Neural crest cell (in vitro differentiated cells): ENCODE measurements around the gene CACNA1A. TPM values are rescaled to one million over a fixed set of nuclear protein-coding genes. Genes with fewer than 3 reads are reported as not detected.
"Not testable (repeated sequence)": the region's sequence is repeated elsewhere in the genome, so short reads cannot be mapped to it uniquely, and the experiment has no call there.

Source experiments
- DNase-seq: peaks from one replicate; pipeline ENCODE4 v3.0.0; 2021; ENCODE audit warnings: low read depth, mixed read lengths, low spot score
- H3K27ac Mint-ChIP-seq: one replicate; pipeline ENCODE4 v1.8.0; 2021; ENCODE audit warnings: mild to moderate bottlenecking, mixed read lengths; ENCODE audit not compliant: unreplicated experiment
- H3K27me3 Mint-ChIP-seq: 2 replicates; pipeline ENCODE4 v1.8.0; 2021; ENCODE audit warnings: low read depth, mild to moderate bottlenecking, mixed read lengths
- H3K36me3 Mint-ChIP-seq: 2 replicates; pipeline ENCODE4 v1.8.0; 2021; ENCODE audit warnings: low read depth, mild to moderate bottlenecking, mixed read lengths
- H3K4me1 Mint-ChIP-seq: 2 replicates; pipeline ENCODE4 v1.8.0; 2021; ENCODE audit warnings: mixed read lengths
- H3K4me3 Mint-ChIP-seq: one replicate; pipeline ENCODE4 v1.8.0; 2021; ENCODE audit warnings: mild to moderate bottlenecking, mixed read lengths
- H3K9me3 Mint-ChIP-seq: 2 replicates; pipeline ENCODE4 v1.8.0; 2021; ENCODE audit warnings: mixed read lengths
- CTCF ChIP-seq: fragments of 200-600 bp; sonication (generic); conservative IDR thresholded peaks from 2 replicates; pipeline ENCODE4 v1.5.0; 2021; ENCODE audit warnings: antibody characterized with exemption, mild to moderate bottlenecking
- total RNA-seq: library from RNA; stranded (reverse); gene quantifications from 2 replicates; pipeline ENCODE4 v1.2.1, GENCODE V29; 2021

The CACNA1A gene
- total RNA-seq, 1 donor from 2014 or later, result 2.8 TPM

DNA sequence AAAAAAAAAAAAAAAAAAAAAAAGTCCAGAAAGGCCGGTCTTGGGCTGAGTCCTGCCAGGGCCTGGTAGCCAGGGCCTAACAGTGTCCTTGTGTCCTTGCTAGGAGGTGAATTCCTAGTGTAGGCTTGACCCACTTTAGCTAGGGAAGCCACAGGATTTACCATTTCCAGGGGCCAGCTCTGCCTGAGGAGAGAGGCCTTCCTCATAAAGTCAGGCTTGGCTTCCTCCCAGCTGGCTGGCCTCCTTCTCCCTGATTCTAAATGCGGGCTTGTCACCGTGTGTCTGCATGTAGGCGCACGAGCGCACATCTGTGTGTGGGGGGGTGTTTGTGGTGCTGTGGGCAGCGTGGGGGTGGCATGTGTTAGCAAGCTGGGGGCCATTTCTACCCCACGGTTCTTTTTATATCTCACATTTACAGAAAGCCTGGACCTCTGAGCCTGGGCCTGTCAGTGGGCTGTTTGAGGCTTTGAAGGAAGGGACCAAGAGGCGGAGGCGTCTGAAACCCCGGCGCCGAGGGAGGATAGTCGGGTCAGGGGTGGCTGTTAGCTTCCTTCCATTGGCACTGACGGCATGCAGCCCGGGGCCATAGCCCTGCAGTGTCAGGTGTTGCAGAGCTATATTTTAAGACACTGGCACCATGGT, 324.4 kb downstream of the CACNA1A start:
- H3K9me3 Mint-ChIP-seq, result no peaks in the 10 kb centered on the region
- H3K27ac Mint-ChIP-seq, result peak overlapping the region; percentile 50
- no peak overlapping the region for H3K4me3 Mint-ChIP-seq
- no peaks in the 10 kb centered on the region for H3K36me3 Mint-ChIP-seq
- DNase-seq, result no peak
- H3K27me3 Mint-ChIP-seq, result no peaks in the 10 kb centered on the region
- H3K4me1 Mint-ChIP-seq, result peaks cover 11% of the 10 kb centered on the region
- no peak for TF ChIP-seq CTCF

DNA sequence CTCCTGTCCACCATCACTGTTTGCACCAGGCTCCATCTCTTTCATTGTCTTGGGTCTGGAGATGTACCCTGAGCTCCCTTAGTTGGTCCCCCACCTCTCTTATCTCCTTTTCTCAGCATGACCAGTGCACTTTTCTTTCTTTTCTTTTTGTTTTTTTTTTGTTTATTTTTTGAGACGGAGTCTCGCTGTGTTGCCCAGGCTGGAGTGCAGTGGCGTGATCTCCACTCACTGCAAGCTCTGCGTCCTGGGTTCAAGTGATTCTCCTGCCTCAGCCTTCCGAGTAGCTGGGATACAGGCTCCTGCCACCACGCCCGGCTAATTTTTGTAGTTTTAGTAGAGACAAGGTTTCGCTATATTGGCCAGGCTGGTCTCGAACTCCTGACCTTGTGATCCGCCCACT, 328.0 kb downstream of the CACNA1A start:
- H3K4me3 Mint-ChIP-seq, H3K27ac Mint-ChIP-seq, H3K36me3 Mint-ChIP-seq, H3K9me3 Mint-ChIP-seq, DNase-seq, H3K27me3 Mint-ChIP-seq, H3K4me1 Mint-ChIP-seq: not testable (repeated sequence)

- H3K27me3 Mint-ChIP-seq, H3K4me3 Mint-ChIP-seq, DNase-seq, H3K36me3 Mint-ChIP-seq, H3K4me1 Mint-ChIP-seq, H3K9me3 Mint-ChIP-seq, H3K27ac Mint-ChIP-seq: not testable (repeated sequence)
These were observed 328.7 kb downstream of the CACNA1A start for GRCh38 chr19:13177584-13177983.

DNA sequence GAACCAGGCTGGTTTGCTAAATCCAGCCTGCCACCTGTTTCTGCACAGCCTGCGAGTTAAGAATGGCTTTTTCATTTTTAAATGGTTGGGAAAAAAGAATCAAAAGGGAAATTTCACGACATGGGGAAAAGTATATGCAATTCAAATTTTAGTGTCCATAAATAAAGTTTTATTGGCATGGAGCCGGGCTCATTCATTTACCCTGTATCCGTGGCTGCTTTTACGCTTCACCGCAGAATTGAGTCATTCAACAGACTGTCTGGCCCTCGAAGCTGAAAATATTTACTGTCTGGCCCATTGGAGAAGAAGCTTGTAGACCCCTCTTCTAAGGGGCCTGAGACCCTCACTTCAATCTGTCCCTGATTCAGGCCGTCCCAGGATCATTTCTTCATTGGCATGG, 329.9 kb downstream of the CACNA1A start:
- Mint-ChIP-seq H3K4me1 (peaks cover 6% of the 10 kb centered on the region), H3K9me3 (no peaks in the 10 kb centered on the region)
- TF ChIP-seq CTCF, result no peak

DNA sequence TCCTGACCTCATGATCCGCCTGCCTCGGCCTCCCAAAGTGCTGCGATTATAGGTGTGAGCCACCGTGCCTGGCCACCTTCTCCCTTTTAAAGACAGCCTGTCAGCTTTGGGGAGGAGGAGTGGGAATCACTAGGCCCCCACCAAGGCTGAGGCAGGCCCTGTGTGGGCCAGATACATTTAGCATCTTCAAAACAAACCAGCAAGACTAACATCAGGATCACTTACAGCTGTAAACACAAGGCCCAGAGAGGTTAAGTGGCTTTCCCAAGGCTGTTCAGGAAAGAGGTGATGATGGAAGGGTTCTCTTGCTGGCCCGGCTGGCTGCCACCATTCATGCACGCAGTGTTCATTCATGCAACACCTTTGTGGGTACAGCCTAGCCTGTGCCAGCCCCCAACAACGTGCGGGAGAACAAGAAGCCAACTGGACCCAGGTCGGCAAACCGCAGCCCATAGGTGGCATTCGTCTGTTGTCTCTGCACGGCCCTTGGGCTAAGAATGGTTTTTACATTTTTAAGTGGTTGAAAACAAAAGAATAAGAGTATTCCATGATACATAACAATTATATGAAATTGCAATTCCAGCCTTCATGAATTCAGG, 333.0 kb downstream of the CACNA1A start:
- Mint-ChIP-seq H3K9me3 (no peaks in the 10 kb centered on the region), H3K27me3 (no peaks in the 10 kb centered on the region), H3K27ac (no peak overlapping the region), H3K4me3 (no peak overlapping the region), H3K4me1 (peaks cover 15% of the 10 kb centered on the region), H3K36me3 (no peaks in the 10 kb centered on the region)
- DNase-seq, result no peak
- TF ChIP-seq CTCF, result no peak

More for the DNA sequence above, 329.9 kb downstream of the CACNA1A start:
- peak overlapping the region; percentile 68 for H3K27ac Mint-ChIP-seq
- no peaks in the 10 kb centered on the region for H3K27me3 Mint-ChIP-seq
- DNase-seq, result no peak
- H3K4me3 Mint-ChIP-seq, result no peak overlapping the region
- no peaks in the 10 kb centered on the region for H3K36me3 Mint-ChIP-seq

DNA sequence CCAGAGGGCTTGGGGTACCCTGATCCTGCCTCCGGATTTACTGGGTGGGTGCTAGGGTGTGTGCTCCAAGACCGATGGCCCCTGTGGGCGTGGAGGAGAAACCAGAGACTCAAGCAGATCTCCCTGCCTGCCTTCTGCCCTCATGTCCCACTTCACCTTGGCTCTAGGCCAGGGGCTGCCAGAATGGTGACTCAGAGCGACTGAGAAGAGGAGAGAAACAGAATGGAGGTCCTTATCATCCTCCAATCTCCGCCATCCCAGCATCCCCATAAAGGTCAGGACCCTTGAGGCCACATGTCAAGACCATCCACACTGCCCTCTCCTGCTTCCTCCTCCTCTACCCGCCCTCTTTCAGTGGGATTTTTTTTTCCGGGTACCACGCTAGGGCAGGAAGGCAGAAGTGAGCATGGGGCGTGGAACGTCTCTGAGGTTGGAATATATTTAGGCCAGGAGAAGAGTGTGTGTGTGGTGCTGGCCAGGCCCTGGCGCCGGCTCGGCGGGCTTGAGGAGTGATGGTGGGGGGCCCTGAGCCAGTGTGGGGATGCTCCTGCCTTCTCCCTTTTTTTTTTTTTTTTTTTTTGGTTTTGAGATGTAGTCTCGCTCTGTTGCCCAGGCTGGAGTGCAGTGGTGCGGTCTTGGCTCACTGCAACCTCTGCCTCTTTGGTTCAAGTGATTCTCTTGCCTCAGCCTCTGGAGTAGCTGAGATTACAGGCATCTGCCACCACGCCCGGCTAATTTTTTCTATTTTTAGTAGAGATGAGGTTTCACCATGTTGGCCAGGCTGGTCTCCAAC, 333.7 kb downstream of the CACNA1A start:
- Mint-ChIP-seq H3K27ac (peak overlapping the region; percentile 12), H3K9me3 (no peaks in the 10 kb centered on the region), H3K4me3 (no peak overlapping the region), H3K4me1 (peaks cover 20% of the 10 kb centered on the region), H3K27me3 (no peaks in the 10 kb centered on the region), H3K36me3 (no peaks in the 10 kb centered on the region)
- no peak for DNase-seq
- TF ChIP-seq CTCF, result no peak
